Body of pancreas (tissue), 4 donors: ENCODE results near the gene PEAK1. TPM values are rescaled to one million over a fixed set of nuclear protein-coding genes. Genes with fewer than 3 reads are reported as not detected.

ENCODE experiments used
- ATAC-seq: fragments of 150-250 bp; one replicate; pipeline ENCODE4 v1.9.1; 2016
- DNase-seq, 4 donors: peaks; one replicate each; pipeline ENCODE4 v3.0.0-alpha.2; 2019
- H3K27ac ChIP-seq, 4 donors: fragments of 200-600 bp; sonication (generic); 1 replicate in 3 of 4; 2 replicates in 1 of 4; pipeline versions ENCODE4 v1.5.1 to v1.6.1; 2016 to 2019; ENCODE audit warnings: mild to moderate bottlenecking in 1 of 4, mixed read lengths in 1 of 4, moderate library complexity in 1 of 4
- H3K27me3 ChIP-seq, 2 donors: fragments of 200-600 bp; sonication (generic); one replicate each; pipeline ENCODE4 v1.6.0; 2016; ENCODE audit warnings: mild to moderate bottlenecking in 1 of 2
- H3K36me3 ChIP-seq, 2 donors: fragments of 200-600 bp; sonication (generic); replicated peaks in 1 of 2; 2 replicates each; pipeline ENCODE4 v1.5.1; 2016; ENCODE audit warnings: low read depth in 2 of 2; ENCODE audit not compliant: insufficient read depth in 1 of 2
- H3K4me1 ChIP-seq: fragments of 200-600 bp; sonication (generic); one replicate; pipeline ENCODE4 v1.6.0; 2016
- H3K4me3 ChIP-seq, 2 donors: fragments of 200-600 bp; sonication (generic); 1 replicate in 1 of 2; 2 replicates in 1 of 2; pipeline ENCODE4 v1.5.1; 2016 to 2019
- H3K9me3 ChIP-seq, 3 donors: fragments of 200-600 bp; sonication (generic); 1 replicate in 2 of 3; 2 replicates in 1 of 3; pipeline ENCODE4 v1.5.1; 2016
- POLR2A ChIP-seq, 3 donors: fragments of 450-650 bp; IDR thresholded peaks; one replicate each; pipeline ENCODE4 v1.6.1; 2016; ENCODE audit warnings: antibody characterized with exemption in 3 of 3, mild to moderate bottlenecking in 2 of 3
- WGBS, 2 donors: methylation state at CpG; one replicate each; pipeline ENCODE4 v1.1.5; 2017; 5-methylcytosine and 5-hydroxymethylcytosine counted together
- intact Hi-C: fragments of 100-400 bp; cut with DNase I; formaldehyde crosslinking; loops from one replicate; pipeline ENCODE4 v1.15.1; 2023
- total RNA-seq, 2 donors: library from RNA; depleted of rRNA; stranded (reverse); fragments of >200 nt; gene quantifications; one replicate each; pipeline ENCODE4 v1.1.0, GENCODE V29; 2016
- TF ChIP-seq, protein P1 (sequence below), 7 experiments: fragments of 450-650 bp in 4 of 7; fragments of 200-600 bp in 3 of 7; sonication (generic) in 3 of 7; IDR thresholded peaks; one replicate each; pipeline ENCODE4 v1.5.1; 2016 to 2019; ENCODE audit warnings: antibody characterized with exemption in 7 of 7

PEAK1 gene
- total RNA-seq, 2 donors from 2014 or later: 12.5 to 13.2 TPM

GRCh38 chr15:77067691-77068367, 352.1 kb downstream of the PEAK1 start:
- intact Hi-C loops: no loop called here
- WGBS, 2 donors: 8 to 16% methylated on average over 3 of the region's 3 CpGs
- no peak for ATAC-seq
- no peak for DNase-seq
- no peaks in the 10 kb centered on the region for H3K36me3 ChIP-seq
- H3K27me3 ChIP-seq: no peaks in the 10 kb centered on the region
- TF ChIP-seq POLR2A (IDR thresholded peaks at IDR 0.05): no peak
- TF ChIP-seq, protein P1, sequence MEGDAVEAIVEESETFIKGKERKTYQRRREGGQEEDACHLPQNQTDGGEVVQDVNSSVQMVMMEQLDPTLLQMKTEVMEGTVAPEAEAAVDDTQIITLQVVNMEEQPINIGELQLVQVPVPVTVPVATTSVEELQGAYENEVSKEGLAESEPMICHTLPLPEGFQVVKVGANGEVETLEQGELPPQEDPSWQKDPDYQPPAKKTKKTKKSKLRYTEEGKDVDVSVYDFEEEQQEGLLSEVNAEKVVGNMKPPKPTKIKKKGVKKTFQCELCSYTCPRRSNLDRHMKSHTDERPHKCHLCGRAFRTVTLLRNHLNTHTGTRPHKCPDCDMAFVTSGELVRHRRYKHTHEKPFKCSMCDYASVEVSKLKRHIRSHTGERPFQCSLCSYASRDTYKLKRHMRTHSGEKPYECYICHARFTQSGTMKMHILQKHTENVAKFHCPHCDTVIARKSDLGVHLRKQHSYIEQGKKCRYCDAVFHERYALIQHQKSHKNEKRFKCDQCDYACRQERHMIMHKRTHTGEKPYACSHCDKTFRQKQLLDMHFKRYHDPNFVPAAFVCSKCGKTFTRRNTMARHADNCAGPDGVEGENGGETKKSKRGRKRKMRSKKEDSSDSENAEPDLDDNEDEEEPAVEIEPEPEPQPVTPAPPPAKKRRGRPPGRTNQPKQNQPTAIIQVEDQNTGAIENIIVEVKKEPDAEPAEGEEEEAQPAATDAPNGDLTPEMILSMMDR (IDR thresholded peaks at IDR 0.05): no peak
- H3K9me3 ChIP-seq: no peaks in the 10 kb centered on the region
- no peak overlapping the region for H3K4me3 ChIP-seq
- peaks cover 68% of the 10 kb centered on the region for H3K4me1 ChIP-seq
- peak overlapping the region; percentile 32 to 93 (median 75) for H3K27ac ChIP-seq

DNA sequence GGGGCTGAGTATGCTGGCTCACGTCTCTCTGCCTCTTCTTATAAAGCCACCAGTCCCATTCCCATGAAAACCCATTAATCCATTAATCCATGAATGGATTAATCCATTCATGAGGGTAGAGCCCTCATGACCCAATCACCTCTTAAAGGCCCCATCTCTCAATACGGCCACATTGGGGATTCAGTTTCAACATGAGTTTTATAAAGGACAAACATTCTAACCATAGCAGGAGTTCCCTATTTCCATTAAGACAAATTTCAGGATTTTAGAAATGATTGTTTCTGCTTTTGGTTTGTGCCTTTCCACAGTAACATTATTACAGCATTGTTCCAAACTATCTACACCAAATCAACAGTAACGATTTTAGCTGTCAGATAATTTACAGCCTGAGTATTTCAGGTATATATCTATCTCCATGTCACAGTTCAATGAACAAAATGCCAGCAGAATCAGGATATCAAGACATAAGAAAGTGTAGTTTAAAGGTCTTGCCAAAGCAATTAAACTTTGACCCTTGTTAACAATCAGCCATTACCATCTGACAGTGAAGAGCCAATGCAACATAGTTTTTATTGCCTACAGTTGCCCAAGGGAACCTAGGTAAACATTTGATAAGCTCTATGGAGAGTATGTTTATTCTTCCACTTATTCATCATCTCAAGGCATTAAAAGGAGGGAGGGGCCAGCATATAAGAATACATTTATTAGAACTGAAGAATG, 352.8 kb downstream of the PEAK1 start:
- intact Hi-C loops: no loop called here
- 27 to 35% methylated on average over 3 of the region's 3 CpGs for WGBS, 2 donors
- Histone ChIP-seq H3K9me3 (no peaks in the 10 kb centered on the region), H3K27me3 (no peaks in the 10 kb centered on the region), H3K4me3 (no peak overlapping the region), H3K27ac (peak overlapping the region; percentile 32 to 93 (median 77)), H3K4me1 (peaks cover 68% of the 10 kb centered on the region), H3K36me3 (no peaks in the 10 kb centered on the region)
- no peak for TF ChIP-seq POLR2A (IDR thresholded peaks at IDR 0.05)
- TF ChIP-seq, protein P1 (IDR thresholded peaks at IDR 0.05): no peak
- ATAC-seq: peak; percentile 39
- DNase-seq: peak in 1 of 4 donors; percentile 37

DNA sequence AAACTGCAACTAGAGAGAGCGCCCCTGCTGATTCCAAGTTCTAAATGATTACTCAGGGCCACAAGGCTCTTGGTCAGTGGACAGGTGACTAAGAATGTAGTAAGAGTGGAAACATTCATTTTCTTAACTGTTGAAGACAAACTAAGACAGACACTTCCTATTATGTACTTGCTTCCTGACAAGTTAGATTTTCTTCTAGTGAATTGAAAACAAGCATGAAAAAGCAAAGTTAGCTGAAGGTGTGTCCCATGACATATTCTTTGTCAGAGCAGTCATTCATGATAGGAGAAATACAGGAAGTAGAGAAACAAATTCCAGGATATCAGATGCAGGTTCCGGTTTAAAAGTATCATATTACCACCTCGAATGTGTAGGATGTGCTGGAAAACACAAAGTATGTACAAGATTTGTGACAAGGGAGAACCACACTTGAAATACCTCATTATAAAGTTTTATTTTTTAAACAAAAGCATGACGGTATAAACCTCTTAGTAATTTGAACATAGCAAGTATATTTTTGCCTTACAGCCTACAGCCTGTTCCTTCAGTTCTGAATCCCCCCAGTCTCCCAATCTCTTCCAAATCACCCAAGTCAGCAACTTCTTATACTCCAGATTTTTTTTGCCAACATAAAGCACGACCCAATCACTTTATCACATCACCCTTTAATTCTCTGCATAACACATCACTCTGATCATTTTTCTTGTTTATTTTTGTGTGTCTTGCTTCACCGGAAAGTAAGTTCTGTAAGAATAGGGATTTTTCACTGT, 355.2 kb downstream of the PEAK1 start:
- 54 to 58% methylated on average over 6 of the region's 6 CpGs for WGBS, 2 donors
- DNase-seq (no peak), ATAC-seq (peak; percentile 16)
- intact Hi-C loops: no loop called here
- Histone ChIP-seq H3K9me3 (no peaks in the 10 kb centered on the region), H3K27ac (peak overlapping the region; percentile 4 to 62 (median 32)), H3K27me3 (no peaks in the 10 kb centered on the region), H3K4me3 (no peak overlapping the region), H3K36me3 (no peaks in the 10 kb centered on the region), H3K4me1 (peaks cover 84% of the 10 kb centered on the region)
- TF ChIP-seq, protein P1 (IDR thresholded peaks at IDR 0.05): no peak
- TF ChIP-seq POLR2A (IDR thresholded peaks at IDR 0.05): no peak

DNA sequence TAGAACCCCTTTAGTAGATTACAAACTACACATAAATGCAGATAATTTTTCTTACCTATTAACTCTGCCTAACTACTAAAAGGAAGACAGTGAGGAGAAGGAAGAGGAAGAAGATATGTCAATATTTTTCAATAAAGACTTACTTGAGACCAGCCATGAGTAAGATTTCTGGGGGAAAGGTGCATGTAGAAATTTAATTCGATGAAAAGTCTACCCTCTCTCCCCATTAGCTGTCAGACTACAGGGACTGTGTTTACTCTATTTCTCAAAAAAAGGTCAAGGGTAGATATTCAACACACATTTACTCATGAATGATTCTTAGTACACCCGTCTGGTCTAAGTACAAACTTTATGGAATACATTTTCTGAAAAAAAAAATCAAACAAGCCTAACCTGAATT, 355.8 kb downstream of the PEAK1 start:
- 21 to 29% methylated on average over 2 of the region's 2 CpGs for WGBS, 2 donors
- H3K9me3 ChIP-seq: no peaks in the 10 kb centered on the region
- no peaks in the 10 kb centered on the region for H3K36me3 ChIP-seq
- H3K27me3 ChIP-seq: no peaks in the 10 kb centered on the region
- peak overlapping the region; percentile 4 to 62 (median 32) for H3K27ac ChIP-seq
- no peak for TF ChIP-seq POLR2A (IDR thresholded peaks at IDR 0.05)
- TF ChIP-seq, protein P1 (IDR thresholded peaks at IDR 0.05): no peak
- H3K4me3 ChIP-seq: no peak overlapping the region
- peaks cover 80% of the 10 kb centered on the region for H3K4me1 ChIP-seq
- intact Hi-C loops: no loop called here
- no peak for DNase-seq
- no peak for ATAC-seq
